HG03139 (cell line): Measurements from ENCODE around the gene KLHL3.

Source experiments
- ATAC-seq: cut with Tn5 transposase; IDR thresholded peaks from one replicate; pipeline ENCODE4 v1.9.1; 2021; ENCODE audit not compliant: unreplicated experiment

Gene KLHL3

GRCh38 chr5:137592317-137592716 is 143.6 kb downstream of the KLHL3 start:
- no peak for ATAC-seq

- ATAC-seq: peak; percentile 58
Observed at GRCh38 chr5:137589185-137589584, 146.7 kb downstream of the KLHL3 start.

GRCh38 chr5:137587919-137588318 is 148.0 kb downstream of the KLHL3 start:
- ATAC-seq: no peak

- no peak for ATAC-seq
Observed at GRCh38 chr5:137584262-137584661, 151.6 kb downstream of the KLHL3 start.

DNA sequence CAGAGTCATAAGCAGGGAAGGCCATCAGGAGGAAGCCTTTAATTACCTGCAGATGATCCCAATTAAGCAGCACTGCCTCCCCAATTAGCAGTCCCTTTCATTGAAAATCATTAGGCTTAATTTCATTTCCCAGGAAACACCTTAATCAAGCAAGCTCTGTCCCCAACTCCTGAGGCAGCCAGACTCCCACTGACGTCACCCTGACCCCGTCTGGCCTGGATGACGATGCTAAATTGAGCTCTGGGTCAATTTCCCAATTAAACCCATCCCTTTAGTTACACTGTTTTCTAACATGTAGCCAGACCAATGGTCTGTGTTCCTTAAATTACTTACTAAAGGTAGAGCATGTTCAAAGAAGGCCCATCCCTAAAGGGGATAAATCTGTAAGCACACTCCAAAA is 152.8 kb downstream of the KLHL3 start:
- ATAC-seq: no peak

- no peak for ATAC-seq
Observed at GRCh38 chr5:137582218-137582617, 153.7 kb downstream of the KLHL3 start.

GRCh38 chr5:137581776-137582175 is 154.1 kb downstream of the KLHL3 start:
- ATAC-seq: no peak

GRCh38 chr5:137580030-137580429 is 155.9 kb downstream of the KLHL3 start:
- ATAC-seq: no peak

DNA sequence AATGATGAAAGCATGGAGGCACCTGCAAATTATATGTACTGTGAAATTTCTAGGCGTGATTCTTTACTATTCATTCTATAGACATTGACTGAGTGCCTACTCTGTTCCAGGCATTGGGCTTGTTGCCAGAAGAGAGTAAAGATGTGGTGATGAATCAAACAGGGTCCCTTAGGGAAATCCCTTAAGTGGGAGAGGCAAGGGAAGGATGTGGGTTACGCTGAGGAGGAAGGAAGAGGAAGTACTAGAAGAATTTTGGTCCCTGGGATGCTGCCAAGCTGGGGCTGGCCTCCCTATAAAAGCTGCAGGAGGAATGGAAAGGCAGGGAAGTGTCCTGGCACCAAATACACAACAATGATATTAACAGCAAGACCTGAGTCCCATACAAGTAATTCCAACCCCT is 160.0 kb downstream of the KLHL3 start:
- no peak for ATAC-seq

DNA sequence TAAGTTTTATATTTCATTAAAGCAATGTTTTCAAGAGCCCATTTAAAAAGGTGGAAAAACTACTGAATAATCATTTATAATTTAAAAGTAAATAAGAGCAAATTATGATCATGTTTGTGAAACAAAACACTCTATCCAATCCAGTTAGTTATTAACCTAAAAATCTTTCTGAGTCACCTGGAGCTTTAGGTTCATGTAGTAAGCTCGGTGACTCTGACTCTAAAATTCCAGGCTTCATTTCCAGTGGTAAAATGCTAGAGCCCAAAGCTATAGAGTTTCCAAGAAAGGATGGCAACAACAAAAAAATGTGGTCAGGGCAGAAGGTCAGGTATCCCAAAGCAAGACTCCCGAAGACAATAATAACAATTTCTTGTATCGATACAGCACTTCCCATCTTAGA is 160.7 kb downstream of the KLHL3 start:
- no peak for ATAC-seq

DNA sequence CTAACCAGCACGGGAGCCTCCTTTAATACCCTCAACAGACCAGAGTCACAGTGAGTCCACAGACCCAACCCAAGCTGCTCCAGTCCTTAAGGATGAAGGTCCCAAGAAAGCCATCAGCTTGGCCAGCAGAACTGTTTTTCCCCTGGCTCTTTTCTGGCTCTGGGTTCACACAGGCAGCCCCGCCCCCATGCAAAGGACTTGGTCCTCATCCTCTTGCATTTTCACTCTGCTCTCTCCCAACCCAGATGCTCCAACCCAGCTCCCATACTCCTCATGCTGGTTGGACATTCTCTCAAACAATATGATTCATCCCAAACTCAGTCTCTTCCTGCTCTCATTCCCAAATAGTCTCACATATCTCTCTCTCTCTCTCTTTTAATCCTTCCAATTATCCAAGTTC is 162.5 kb downstream of the KLHL3 start:
- no peak for ATAC-seq

DNA sequence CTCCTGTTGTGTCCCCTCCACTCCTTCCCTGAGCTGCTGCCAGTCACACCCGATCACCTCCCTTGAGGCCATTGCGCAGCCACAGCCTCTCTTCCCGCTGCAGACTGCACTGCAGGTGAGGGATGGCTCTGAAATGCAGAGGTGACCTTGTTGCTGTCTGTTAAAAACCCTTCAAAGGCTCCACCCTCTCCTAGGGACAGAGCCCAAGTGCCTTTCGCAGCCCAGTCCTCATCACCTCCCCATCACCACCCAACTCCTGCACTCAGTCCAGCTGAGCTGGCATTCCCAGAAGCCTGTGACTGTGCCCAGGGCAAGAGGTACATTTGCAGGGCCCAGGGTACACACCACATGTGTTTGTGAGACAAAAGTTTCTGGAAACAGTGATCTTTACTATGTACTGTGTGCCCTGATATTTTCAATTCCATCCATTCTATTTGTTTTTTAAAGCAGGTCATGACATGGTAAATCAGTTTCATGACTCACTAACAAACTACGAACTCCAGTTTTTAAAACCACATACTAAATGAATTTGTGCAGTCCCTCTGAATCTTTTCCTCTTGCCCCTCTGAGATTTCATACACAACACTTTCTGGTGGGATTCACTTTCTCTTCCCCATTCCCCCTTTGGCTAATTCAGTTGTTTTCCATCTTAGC is 163.7 kb downstream of the KLHL3 start:
- no peak for ATAC-seq

GRCh38 chr5:137570070-137570469 is 165.8 kb downstream of the KLHL3 start:
- ATAC-seq: no peak
